GM20000 (cell line): ENCODE measurements around the gene UCHL5.
"Not testable (repeated sequence)": the region's sequence is repeated elsewhere in the genome, so short reads cannot be mapped to it uniquely, and the experiment has no call there.

ENCODE experiments used
- DNase-seq: peaks from one replicate; pipeline ENCODE4 v3.0.0; 2012; ENCODE audit warnings: low spot score
- TF ChIP-seq, protein P1 (sequence below): IDR thresholded peaks from 2 replicates; pipeline ENCODE4 v1.5.1; 2012; ENCODE audit warnings: mild to moderate bottlenecking, control low read depth; ENCODE audit errors: extremely low read depth, missing control alignments

Gene UCHL5

DNA sequence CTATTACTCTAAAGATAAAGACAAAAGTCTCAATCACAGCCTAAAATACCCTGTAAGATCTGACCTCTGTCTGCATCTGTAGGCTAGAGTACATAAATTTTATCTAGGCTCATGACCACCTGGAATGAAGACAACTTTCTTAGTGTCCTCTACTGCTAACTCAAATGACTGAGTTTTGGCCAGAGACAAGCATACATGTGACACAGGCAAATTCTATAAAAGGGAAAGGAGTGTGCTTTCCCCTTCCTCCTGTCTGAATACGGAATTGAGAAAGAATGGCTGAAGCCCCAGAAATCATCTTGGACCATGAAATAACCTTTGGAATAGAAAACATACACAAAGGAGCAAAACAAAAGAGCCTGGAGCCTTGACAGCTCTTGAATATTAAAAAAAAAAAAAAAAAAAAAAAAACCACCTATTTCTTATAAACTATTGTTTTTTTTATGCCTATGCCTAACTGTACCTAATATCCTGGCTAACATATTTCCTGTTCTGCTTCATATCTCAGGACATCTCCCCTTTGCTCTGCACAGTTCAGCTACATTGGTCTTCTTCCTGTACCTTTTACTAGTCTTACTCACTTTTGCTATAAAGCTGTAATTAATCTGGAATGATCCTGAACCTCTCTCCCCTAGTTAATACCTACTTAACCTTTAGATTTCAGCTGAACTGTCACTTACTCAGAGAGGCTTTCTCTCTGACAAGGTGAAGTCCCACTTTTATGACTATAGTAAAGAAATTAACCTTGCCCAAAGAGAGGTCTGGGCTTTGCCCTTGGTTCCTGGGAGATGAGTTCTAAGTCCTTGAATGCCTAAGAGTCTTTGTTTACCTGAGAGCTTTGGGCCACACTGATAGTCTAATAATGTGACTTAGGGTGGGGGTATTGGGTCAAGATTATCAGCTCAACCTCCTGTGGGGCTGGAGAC lies 16.1 kb downstream of the UCHL5 start:
- DNase-seq = no peak
- TF ChIP-seq, protein P1, sequence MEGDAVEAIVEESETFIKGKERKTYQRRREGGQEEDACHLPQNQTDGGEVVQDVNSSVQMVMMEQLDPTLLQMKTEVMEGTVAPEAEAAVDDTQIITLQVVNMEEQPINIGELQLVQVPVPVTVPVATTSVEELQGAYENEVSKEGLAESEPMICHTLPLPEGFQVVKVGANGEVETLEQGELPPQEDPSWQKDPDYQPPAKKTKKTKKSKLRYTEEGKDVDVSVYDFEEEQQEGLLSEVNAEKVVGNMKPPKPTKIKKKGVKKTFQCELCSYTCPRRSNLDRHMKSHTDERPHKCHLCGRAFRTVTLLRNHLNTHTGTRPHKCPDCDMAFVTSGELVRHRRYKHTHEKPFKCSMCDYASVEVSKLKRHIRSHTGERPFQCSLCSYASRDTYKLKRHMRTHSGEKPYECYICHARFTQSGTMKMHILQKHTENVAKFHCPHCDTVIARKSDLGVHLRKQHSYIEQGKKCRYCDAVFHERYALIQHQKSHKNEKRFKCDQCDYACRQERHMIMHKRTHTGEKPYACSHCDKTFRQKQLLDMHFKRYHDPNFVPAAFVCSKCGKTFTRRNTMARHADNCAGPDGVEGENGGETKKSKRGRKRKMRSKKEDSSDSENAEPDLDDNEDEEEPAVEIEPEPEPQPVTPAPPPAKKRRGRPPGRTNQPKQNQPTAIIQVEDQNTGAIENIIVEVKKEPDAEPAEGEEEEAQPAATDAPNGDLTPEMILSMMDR = no peak

DNA sequence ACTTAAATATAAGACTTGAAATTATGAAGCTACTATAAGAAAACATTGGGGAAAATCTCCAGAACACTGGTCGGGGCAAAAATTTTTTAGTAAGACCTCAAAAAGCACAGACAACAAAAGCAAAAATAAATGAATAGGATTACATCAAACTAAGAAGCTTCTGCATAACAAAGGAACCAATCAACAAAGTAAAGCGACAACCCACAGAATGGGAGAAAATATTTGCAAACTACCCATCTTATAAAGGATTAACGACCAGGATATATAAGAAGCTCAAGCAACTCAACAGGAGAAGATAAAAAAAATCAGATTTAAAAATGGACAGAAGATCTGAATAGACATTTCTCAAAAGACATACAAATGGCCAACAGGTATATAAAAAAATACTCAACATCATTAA lies 19.1 kb downstream of the UCHL5 start:
- TF ChIP-seq, protein P1 = no peak
- no peak for DNase-seq

GRCh38 chr1:193036337-193037047 lies 22.7 kb downstream of the UCHL5 start:
- TF ChIP-seq, protein P1 = no peak
- DNase-seq = no peak

GRCh38 chr1:193033610-193034009 lies 25.6 kb downstream of the UCHL5 start:
- no peak for DNase-seq
- TF ChIP-seq, protein P1 = no peak

DNA sequence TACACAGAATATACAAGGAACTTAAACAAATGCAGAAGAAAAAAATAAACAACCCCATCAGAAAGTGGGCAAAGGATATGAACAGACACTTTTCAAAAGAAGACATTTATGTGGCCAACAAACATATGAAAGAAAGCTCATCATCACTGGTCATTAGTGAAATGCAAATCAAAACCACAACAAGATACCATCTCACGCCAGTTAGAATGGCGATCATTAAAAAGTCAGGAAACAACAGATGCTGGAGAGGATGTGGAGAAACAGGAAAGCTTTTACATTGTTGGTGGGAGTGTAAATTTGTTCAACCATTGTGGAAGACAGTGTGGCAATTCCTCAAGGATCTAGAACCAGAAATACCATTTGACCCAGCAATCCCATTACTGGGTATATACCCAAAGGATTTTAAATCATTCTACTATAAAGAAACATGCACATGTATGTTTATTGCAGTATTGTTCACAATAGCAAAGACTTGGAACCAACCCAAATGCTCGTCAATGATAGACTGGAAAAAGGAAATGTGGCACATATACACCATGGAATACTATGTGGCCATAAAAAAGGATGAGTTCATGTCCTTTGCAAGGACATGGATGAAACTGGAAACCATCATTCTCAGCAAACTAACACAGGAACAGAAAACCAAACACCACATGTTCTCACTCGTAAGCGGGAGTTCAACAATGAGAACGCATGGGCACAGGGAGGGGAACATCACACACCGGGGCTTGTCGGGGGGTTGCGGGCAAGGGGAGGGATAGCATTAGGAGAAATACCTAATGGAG lies 26.3 kb downstream of the UCHL5 start:
- DNase-seq = not testable (repeated sequence)

- peak; percentile 4 for DNase-seq
- TF ChIP-seq, protein P1 = no peak
Observed at GRCh38 chr1:193031431-193031830, 27.7 kb downstream of the UCHL5 start.

DNA sequence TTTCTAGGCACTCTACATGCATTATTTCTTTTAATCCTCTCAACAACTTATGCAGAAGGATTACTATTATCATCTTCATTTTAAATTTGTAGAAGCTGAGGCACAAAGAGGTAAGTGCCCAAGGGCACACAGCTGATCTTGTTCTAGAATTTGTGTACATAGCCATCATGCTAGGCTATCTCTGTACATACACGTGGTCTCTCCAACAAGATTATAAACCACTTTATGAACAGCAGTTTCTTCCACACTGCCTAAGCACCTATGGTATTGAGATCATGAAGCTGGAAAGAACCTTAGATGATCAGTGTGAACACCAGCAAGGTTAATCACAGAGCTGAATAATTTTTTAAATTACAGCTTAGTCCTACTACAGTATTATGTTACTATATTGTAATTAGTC lies 28.9 kb downstream of the UCHL5 start:
- TF ChIP-seq, protein P1 = no peak

More for the DNA sequence above, 28.9 kb downstream of the UCHL5 start:
- DNase-seq = no peak
